ENCODE results near the gene DOK6. TPM values are rescaled to one million over a fixed set of nuclear protein-coding genes. Genes with fewer than 3 reads are reported as not detected.

The DOK6 gene
- total RNA-seq, 2 donors from 2014 or later, result 0.59 to 0.61 TPM

- Histone ChIP-seq H3K36me3 (no peaks in the 10 kb centered on the region), H3K27me3 (no peaks in the 10 kb centered on the region), H3K4me1 (no peaks in the 10 kb centered on the region), H3K9ac (ENCODE audit: low read depth in 2 of 2, low read length in 2 of 2) (no peak overlapping the region), H3K4me3 (no peak overlapping the region), H3K27ac (no peak overlapping the region), H3K9me3 (no peaks in the 10 kb centered on the region)
- TF ChIP-seq CTCF (IDR thresholded peaks at IDR 0.05), result no peak
- DNase-seq, result no peak
- intact Hi-C loops (cut with DNase I), result no loop called here
Observed at GRCh38 chr18:69469444-69469919, 68.8 kb downstream of the DOK6 start.

DNA sequence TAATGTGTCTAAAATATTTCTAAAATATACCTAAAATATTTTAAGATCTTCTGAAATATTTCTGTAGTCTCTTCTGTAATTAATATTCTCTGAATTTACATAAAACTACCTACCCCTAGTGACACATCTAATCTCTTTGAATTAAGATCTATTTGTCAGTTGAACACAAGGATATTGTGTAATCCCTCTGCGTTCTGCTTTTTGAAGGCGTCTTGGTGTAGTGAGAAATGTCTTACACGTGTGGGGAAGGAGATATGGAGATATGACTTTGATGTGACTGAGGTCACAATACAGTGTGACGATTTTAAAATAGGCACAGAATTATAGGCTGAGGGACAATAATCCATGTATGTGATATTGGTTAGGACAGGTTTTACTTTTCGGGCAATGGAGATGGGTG, 79.8 kb downstream of the DOK6 start:
- Histone ChIP-seq H3K9me3 (no peaks in the 10 kb centered on the region), H3K4me1 (no peaks in the 10 kb centered on the region), H3K9ac (ENCODE audit: low read depth in 2 of 2, low read length in 2 of 2) (no peak overlapping the region), H3K36me3 (no peaks in the 10 kb centered on the region), H3K27me3 (no peaks in the 10 kb centered on the region), H3K27ac (no peak overlapping the region), H3K4me3 (no peak overlapping the region)
- intact Hi-C loops (cut with DNase I), result no loop called here
- no peak for TF ChIP-seq CTCF (IDR thresholded peaks at IDR 0.05)
- no peak for DNase-seq

GRCh38 chr18:69483574-69483973, 82.9 kb downstream of the DOK6 start:
- H3K9me3 ChIP-seq, result no peaks in the 10 kb centered on the region
- intact Hi-C loops (cut with DNase I), result no loop called here
- no peak for TF ChIP-seq CTCF (IDR thresholded peaks at IDR 0.05)

GRCh38 chr18:69484699-69485396, 84.2 kb downstream of the DOK6 start:
- H3K36me3 ChIP-seq, result no peaks in the 10 kb centered on the region
- no peak overlapping the region for H3K9ac ChIP-seq (ENCODE audit: low read depth in 2 of 2, low read length in 2 of 2)
- H3K9me3 ChIP-seq, result no peaks in the 10 kb centered on the region
- intact Hi-C loops (cut with DNase I), result no loop called here
- H3K27me3 ChIP-seq, result no peaks in the 10 kb centered on the region
- no peak overlapping the region for H3K4me3 ChIP-seq
- no peak for TF ChIP-seq CTCF (IDR thresholded peaks at IDR 0.05)
- no peak for DNase-seq
- no peaks in the 10 kb centered on the region for H3K4me1 ChIP-seq
- no peak overlapping the region for H3K27ac ChIP-seq

More at GRCh38 chr18:69483574-69483973, 82.9 kb downstream of the DOK6 start:
- no peak overlapping the region for H3K9ac ChIP-seq (ENCODE audit: low read depth in 2 of 2, low read length in 2 of 2)
- no peaks in the 10 kb centered on the region for H3K4me1 ChIP-seq
- H3K27me3 ChIP-seq, result no peaks in the 10 kb centered on the region
- no peaks in the 10 kb centered on the region for H3K36me3 ChIP-seq
- H3K4me3 ChIP-seq, result no peak overlapping the region
- DNase-seq, result no peak
- no peak overlapping the region for H3K27ac ChIP-seq

GRCh38 chr18:69487488-69488394, 87.1 kb downstream of the DOK6 start:
- Histone ChIP-seq H3K27ac (no peak overlapping the region), H3K4me1 (no peaks in the 10 kb centered on the region), H3K9ac (ENCODE audit: low read depth in 2 of 2, low read length in 2 of 2) (no peak overlapping the region), H3K4me3 (no peak overlapping the region), H3K27me3 (no peaks in the 10 kb centered on the region), H3K9me3 (no peaks in the 10 kb centered on the region), H3K36me3 (no peaks in the 10 kb centered on the region)
- no peak for TF ChIP-seq CTCF (IDR thresholded peaks at IDR 0.05)
- intact Hi-C loops (cut with DNase I), result no loop called here
- no peak for DNase-seq

Data from colonic mucosa (tissue), 4 donors.